Upper lobe of right lung (tissue), 1 donor: ENCODE results near the gene RRP15. TPM values are rescaled to one million over a fixed set of nuclear protein-coding genes. Genes with fewer than 3 reads are reported as not detected.

Experiments
- ATAC-seq: fragments of 200-7000 bp; cut with Tn5 transposase; one replicate; pipeline ENCODE4 v1.9.1; 2020; ENCODE audit warnings: mild to moderate bottlenecking, moderate library complexity
- DNase-seq: peaks from one replicate; pipeline ENCODE4 v3.0.0-alpha.2; 2020
- H3K27ac ChIP-seq: fragments of 200-600 bp; one replicate; pipeline ENCODE4 v1.8.0; 2022
- H3K27me3 ChIP-seq: fragments of 200-600 bp; one replicate; pipeline ENCODE4 v1.8.0; 2022; ENCODE audit warnings: mild to moderate bottlenecking
- H3K36me3 ChIP-seq: fragments of 200-600 bp; one replicate; pipeline ENCODE4 v1.8.0; 2022
- H3K4me1 ChIP-seq: fragments of 200-600 bp; one replicate; pipeline ENCODE4 v1.8.0; 2022
- H3K4me3 ChIP-seq: fragments of 200-600 bp; one replicate; pipeline ENCODE4 v1.8.0; 2022; ENCODE audit warnings: mild to moderate bottlenecking
- H3K9me3 ChIP-seq: fragments of 200-600 bp; one replicate; pipeline ENCODE4 v1.8.0; 2022
- CTCF ChIP-seq: fragments of 200-600 bp; IDR thresholded peaks from one replicate; pipeline ENCODE4 v1.8.0; 2022; ENCODE audit warnings: antibody characterized with exemption
- intact Hi-C: fragments of 100-400 bp; cut with DNase I; formaldehyde crosslinking; loops from one replicate; pipeline ENCODE4 v1.11.0; 2022
- long read RNA-seq: library from polyadenylated mRNA; unstranded; transcript quantifications from one replicate; pipeline ENCODE4 v2.0.0, GENCODE V29; 2021
- total RNA-seq: library from RNA; stranded (reverse); fragmentation: NEBNext Ultra II Directional; extraction: Animal tissue kit (Norgen Biotek cat#: 25700); gene quantifications from one replicate; pipeline ENCODE4 v1.2.1, GENCODE V29; 2021
- donor health status: DM: no; HTN: yes; CAD: no; lungs with severe emphysema.

The RRP15 gene
- total RNA-seq = 16.9 TPM
- long read RNA-seq, full-length matches to known transcripts = 14 of 19 reads
- long read RNA-seq, partial matches to known transcripts = 1 of 19 reads
- long read RNA-seq, other reads (novel, unspliced or antisense) = 4 of 19 reads

GRCh38 chr1:218284917-218285635 lies at the start of gene RRP15:
Gene RRP15 (plus strand): TSS chr1:218285293. CDS start chr1:218285317, 24 bp downstream.
- no peaks in the 10 kb centered on the region for H3K27me3 ChIP-seq

GRCh38 chr1:218242171-218242570 lies 42.9 kb upstream of the RRP15 start:
- no peak for TF ChIP-seq CTCF
- H3K4me3 ChIP-seq = no peak overlapping the region
- ATAC-seq = no peak
- no peaks in the 10 kb centered on the region for H3K9me3 ChIP-seq
- H3K36me3 ChIP-seq = no peaks in the 10 kb centered on the region
- no peak for DNase-seq
- H3K27me3 ChIP-seq = no peaks in the 10 kb centered on the region
- H3K4me1 ChIP-seq = no peaks in the 10 kb centered on the region
- H3K27ac ChIP-seq = no peak overlapping the region
- intact Hi-C loops = no loop called here

More at GRCh38 chr1:218284917-218285635, at the start of gene RRP15:
- peaks cover 12% of the 10 kb centered on the region for H3K4me1 ChIP-seq
- ATAC-seq (peak; percentile 100), DNase-seq (peak; percentile 93)
- no peaks in the 10 kb centered on the region for H3K36me3 ChIP-seq
- no peaks in the 10 kb centered on the region for H3K9me3 ChIP-seq
- intact Hi-C loops = no loop called here
- TF ChIP-seq CTCF = no peak
- peak within 1 kb of the TSS; percentile 86 for H3K27ac ChIP-seq
- peak within 1 kb of the TSS; percentile 82 for H3K4me3 ChIP-seq

- H3K36me3 ChIP-seq = no peaks in the 10 kb centered on the region
- H3K9me3 ChIP-seq = no peaks in the 10 kb centered on the region
- H3K27me3 ChIP-seq = no peaks in the 10 kb centered on the region
- DNase-seq (no peak), ATAC-seq (no peak)
- H3K4me3 ChIP-seq = no peak overlapping the region
- intact Hi-C loops = no loop called here
- H3K4me1 ChIP-seq = no peaks in the 10 kb centered on the region
- TF ChIP-seq CTCF = no peak
- H3K27ac ChIP-seq = no peak overlapping the region
These were observed 37.8 kb upstream of the RRP15 start for GRCh38 chr1:218247339-218247738.

GRCh38 chr1:218249338-218250140 lies 35.6 kb upstream of the RRP15 start:
- intact Hi-C loops = no loop called here
- no peak for ATAC-seq

GRCh38 chr1:218250492-218250891 lies 34.6 kb upstream of the RRP15 start:
- H3K36me3 ChIP-seq = no peaks in the 10 kb centered on the region
- no peaks in the 10 kb centered on the region for H3K9me3 ChIP-seq
- TF ChIP-seq CTCF = no peak
- no peaks in the 10 kb centered on the region for H3K4me1 ChIP-seq
- H3K27ac ChIP-seq = no peak overlapping the region
- ATAC-seq (no peak), DNase-seq (no peak)
- no peak overlapping the region for H3K4me3 ChIP-seq
- intact Hi-C loops = no loop called here
- no peaks in the 10 kb centered on the region for H3K27me3 ChIP-seq

More at GRCh38 chr1:218249338-218250140, 35.6 kb upstream of the RRP15 start:
- Histone ChIP-seq H3K27ac (no peak overlapping the region), H3K4me1 (no peaks in the 10 kb centered on the region), H3K36me3 (no peaks in the 10 kb centered on the region), H3K9me3 (no peaks in the 10 kb centered on the region), H3K4me3 (no peak overlapping the region), H3K27me3 (no peaks in the 10 kb centered on the region)
- TF ChIP-seq CTCF = no peak
- no peak for DNase-seq
